Limb (tissue), 2 donors: ENCODE results near the gene FNDC5.

Experiments
- DNase-seq, 2 donors: peaks; one replicate each; pipeline ENCODE4 v3.0.0-alpha.2; 2016; ENCODE audit errors: extremely low spot score in 2 of 2

The FNDC5 gene

GRCh38 chr1:32897082-32898049 lies 26.7 kb upstream of the FNDC5 start:
- DNase-seq: no peak

DNA sequence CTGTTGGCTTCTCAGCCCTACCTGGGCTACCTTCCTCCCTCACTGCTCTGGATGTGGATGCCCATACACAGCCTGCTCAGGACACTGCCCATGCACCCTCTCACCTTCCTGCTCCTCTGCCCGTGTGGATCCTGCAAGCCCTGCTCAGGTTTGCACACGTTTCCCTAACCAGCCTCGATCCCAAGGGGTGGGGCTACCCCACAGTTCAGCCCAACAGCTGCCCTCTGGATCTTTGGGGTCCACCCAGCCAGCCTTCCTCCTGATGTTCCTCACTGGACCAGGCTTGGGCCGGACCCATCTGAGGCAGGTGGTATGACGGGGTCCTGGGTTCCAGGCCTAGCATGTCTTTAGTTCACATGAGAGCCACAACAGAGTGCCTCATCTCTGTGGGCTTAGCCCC lies 25.7 kb upstream of the FNDC5 start:
- DNase-seq: no peak

DNA sequence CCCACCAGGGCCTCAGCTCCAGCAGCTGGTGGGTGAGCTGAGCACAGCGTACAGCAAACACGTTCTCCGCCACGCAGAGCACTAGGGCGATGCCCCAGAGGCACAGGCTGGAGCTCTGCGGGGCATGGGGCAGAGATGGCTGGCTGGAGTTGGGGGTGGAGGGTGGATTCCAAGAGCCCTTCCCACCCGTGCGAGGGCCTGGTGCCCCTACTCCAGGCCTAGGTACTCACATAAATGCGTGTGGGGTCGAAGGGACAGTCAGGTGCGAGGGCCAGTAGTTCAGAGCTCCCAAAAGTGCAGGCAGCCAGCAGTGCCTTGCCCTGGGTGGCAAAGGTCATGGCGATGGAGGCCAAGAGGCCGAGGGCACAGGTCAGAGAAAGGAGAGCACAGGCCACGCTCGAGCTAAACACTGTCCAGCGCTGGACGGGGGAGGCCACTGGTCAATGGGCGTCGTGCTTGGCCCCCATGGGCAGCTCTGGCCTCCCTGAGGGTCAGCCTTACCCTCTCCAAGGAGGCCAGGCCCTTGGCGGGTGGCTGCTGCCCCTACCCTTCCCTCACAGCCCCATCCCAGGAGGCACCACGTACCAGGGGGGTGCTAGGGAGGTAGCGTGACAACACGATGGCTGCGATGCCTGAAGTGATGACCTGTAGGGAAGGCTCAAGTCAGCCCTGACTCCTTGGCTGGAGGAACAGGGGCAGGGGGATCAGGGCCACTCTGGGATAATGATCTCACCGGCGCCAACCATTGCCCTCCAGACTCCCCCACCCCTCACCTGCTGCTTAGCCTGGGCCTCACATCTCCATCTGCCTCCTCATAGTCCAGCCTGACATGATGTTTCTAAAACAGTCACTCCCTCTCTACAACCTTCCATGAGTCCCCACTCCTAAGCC lies 24.9 kb upstream of the FNDC5 start:
- DNase-seq: no peak

- no peak for DNase-seq
Measured at GRCh38 chr1:32894681-32895080, 24.0 kb upstream of the FNDC5 start.

DNA sequence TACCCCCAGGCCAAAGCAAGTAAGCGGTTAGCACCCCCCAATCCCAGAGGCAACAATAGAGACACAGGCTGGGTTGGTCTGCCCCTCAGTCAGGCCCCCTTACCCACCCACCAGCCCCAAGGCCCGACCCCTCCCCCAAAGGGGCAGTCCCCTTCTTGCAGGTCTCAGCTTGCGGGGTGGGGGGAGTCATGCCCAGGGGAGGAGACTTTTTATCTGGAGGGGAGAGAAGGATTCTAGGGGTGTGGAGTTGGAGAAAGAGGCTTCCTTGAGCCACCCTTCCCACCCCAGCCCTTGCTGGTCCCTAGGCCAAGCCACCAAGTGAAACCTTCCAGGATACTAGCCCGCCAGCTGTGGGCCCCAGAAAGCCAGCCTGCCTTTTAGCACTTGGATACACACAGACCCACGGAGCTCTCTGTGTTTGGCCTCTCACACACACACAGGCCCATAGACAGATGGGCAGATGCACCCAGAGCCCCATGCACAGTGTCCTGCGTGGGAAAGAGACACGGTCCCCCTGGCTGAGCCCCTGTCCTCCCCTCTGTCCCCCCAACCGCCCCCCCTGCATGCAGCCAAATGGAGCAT lies 23.4 kb upstream of the FNDC5 start:
- DNase-seq: peak in 1 of 2 donors; percentile 70

DNA sequence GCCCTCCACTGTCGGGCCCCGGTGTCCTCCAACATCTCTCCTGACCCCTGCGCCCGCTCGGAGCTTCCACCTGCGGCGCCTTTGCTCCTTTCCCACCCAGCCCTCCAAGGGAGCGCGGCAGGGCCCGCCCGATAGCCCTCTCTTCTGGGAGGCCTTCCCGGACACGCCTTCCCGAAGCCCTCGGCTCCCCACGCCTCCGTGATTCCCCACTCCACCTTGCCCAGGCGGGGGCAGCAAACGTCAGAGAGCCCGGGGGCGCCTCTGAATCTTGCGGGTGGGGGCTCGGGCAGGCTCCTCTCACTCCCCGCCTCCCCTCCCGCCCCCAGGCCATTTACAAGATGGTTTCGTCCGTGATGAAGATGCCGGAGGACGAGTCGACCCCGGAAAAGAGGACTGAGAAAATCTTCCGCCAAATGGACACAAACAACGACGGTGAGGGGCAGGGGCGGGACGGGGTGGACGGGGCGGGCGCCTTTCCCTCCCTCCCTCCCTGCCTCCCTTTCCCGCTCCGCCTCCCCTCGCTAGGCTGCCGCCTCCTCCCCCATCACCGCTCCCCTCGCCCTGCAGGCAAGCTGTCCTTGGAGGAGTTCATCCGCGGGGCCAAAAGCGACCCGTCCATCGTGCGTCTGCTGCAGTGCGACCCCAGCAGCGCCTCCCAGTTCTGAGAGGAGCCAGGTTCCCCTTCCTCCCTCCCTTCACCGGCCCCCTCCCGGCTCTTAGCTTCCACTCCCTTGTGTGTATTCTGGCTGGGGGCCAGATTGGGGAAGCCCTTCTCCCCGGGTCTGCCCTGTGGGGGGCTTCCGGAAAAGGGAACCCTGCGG lies 22.7 kb upstream of the FNDC5 start:
- peak in 1 of 2 donors; percentile 79 for DNase-seq

DNA sequence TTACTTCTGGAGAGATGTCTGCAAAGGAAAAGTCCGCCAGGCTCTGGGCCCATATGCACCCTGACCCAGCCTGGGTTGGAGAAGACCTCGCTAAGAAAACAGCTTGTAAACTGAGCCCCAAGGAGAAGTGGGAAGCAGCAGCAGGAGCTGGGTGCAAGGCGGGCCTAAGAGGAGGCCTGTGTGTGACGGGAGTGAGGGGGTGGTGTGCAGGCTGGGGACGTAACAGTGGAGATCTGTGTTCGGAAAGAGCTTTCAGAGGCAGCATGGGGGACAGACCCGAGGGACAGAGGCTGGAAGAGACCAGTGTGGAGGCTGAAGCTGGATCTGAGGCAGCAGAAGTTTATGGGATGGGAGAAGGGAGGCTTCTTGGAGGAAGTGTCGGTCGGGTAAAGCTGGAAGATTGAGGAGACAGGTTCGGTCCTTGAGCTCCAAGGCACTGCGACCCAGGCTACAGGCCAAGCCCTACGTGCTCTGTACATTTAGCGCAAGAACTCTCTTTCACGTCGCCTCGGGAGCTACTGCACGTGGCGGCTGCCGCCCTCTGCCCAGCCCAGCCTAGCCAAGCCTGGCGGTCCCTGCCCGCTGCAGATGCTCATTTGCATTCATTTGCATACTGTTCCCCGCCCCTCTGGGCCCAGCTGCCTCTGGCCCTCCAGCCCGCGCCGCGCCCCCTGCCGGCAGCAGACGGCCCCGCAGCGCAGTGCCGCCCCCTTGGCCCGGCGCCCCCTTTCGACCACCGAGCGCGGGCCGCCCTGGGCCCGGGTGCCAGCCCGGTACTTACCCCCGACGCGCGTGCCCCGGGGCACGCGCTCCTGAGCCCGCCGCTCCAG lies 21.9 kb upstream of the FNDC5 start:
- DNase-seq: peak in 1 of 2 donors; percentile 79

- DNase-seq: no peak
Measured at GRCh38 chr1:32891630-32892029, 20.9 kb upstream of the FNDC5 start.

GRCh38 chr1:32891241-32891570 lies 20.5 kb upstream of the FNDC5 start:
- no peak for DNase-seq

DNA sequence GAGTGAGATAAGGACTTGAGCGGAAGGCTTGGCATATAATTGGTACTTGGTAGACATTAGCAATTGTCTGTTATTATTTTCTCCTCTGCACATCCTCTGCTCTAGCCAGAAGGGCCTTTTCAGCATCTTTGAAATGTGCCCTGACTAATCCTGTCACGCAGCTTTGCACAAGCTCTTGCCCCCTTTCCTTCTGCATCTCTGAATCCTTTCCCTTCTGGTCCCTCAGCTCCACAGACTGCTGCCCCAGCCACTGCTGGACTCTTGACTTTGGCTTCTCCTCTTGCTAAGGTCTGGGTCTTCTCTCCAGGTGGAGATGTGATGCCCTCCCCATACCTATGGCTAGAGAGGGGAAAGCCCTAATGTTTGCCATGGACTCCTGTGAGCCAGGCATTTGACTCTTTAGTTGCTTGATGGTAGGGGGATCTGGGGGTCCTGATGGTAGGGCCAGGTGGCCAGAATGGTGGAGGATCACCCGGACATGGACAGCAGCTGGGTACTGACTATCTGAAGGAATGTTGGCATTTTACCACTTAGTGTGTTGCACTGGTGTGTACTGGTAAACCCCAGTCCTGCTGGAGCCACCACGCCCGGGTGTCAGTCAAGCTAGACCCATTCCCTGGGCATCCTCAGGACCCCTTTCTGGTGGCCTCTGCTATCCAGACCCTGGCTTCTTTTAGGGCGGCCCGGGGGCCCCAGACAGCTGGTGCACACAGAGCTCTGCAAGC lies 20.0 kb upstream of the FNDC5 start:
- no peak for DNase-seq

DNA sequence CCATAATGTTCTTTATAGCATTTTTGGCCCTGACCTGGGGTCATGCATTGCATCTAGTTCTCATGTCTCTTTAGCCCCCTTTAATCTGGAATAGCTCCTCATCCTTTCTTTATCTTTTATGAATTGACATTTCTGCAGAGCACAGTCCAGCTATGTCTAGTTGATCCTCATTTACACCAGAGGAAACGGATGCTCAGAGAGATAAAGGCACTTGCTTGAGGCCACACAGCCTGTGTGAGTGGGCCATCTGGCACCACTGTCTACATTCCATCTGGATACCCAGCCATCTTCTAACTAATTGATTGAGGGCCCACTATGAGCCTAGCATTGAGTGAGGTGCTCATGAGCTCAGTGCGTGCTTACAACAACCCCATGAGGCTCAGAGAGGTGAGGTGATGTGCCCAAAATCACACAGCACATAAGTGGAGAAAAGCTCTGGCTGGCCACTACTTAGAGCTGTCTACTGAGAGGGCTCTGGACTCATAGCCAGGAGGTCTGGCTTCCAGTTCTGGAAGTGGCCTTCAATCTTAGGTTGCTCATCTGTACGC lies 19.1 kb upstream of the FNDC5 start:
- no peak for DNase-seq

GRCh38 chr1:32888677-32889420 lies 18.1 kb upstream of the FNDC5 start:
- no peak for DNase-seq

GRCh38 chr1:32888134-32888533 lies 17.4 kb upstream of the FNDC5 start:
- DNase-seq: no peak

- no peak for DNase-seq
Measured at GRCh38 chr1:32887623-32888022, 16.9 kb upstream of the FNDC5 start.

- DNase-seq: no peak
Measured at GRCh38 chr1:32886828-32887414, 16.2 kb upstream of the FNDC5 start.

DNA sequence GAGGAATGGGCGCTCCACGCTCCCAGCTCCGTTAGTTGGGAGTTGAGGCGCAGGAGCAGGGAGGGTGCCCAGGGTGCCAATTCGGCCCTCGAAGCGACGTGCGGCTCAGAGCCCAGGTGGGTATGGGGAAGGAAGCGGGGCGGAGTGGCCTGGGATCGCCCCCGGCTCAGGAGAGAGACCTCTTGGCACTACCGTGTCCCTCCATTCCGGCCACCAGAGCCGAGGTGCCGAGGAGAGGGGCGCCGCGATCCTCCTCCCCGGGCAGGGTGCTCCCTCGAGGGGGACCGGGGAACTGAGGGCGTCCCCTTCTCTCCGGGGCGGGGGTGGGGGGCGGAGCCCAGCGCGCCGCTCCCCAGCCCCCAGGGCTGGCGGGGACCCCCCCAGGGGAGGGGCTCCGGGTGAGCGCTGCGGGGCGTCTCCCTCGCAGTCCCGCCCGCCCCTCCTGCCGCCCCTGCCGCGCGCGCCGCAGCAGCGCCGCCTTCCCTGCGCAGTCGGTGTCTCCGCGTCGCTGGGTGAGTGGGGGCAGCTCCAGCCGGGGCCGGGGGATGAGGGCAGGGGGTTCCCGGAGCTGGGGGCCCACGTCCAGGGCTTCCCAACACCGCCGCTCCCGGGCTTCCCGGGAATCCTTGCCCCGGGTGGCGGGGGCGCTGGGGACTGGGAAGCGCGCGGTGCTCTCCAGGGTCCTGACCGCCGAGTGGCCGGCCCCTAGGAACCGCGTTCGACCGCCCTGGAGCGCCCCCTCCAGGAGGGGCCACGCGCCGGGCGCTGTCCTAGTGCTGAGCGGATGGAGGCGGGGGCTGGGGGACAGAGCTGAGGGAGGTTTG lies 15.5 kb upstream of the FNDC5 start, which contains the start of gene HPCA:
Gene HPCA, plus strand, starts transcription at position 488 of the 824 bp plus-strand sequence. CDS start 2,408 bp downstream, outside the sequence.
- peak; percentile 41 to 85 for DNase-seq

DNA sequence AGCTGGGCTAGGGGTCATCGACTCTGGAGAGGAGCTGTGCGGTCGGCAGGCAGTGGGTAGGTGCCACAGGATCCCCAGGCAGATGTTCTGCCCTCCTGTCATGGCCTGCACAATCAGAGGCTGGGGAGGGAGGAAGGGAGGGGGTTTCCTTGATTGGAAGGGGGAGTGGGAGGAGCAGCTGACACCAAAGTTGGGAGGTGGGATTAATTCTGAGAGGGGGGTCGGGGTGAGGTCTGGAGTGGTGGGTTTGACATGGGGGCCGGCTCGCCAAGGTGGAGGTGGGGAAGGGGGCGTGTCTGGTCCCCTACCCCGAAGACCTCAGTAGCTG lies 14.9 kb upstream of the FNDC5 start:
- DNase-seq: no peak
